ENCODE measurements around the gene TRIO. TPM values are rescaled to one million over a fixed set of nuclear protein-coding genes. Genes with fewer than 3 reads are reported as not detected.

The TRIO gene
- total and polyA plus RNA-seq, 2 of the 8 experiments (the other 6 are each of a cell fraction or from before 2014, with no cell fraction given), result 35.1 to 69.1 TPM

- no peak overlapping the region for H3K18ac ChIP-seq (ENCODE audit: extremely low read depth, low read length)
- peaks cover 0 to 1% of the 10 kb centered on the region in 2 experiments for H4K20me1 ChIP-seq (replicated peaks in 1 of 2; ENCODE audit: control insufficient read depth in 1 of 2, insufficient read depth in 2 of 2, low read length in 2 of 2)
- no peak overlapping the region for H2AK5ac ChIP-seq (ENCODE audit: low read depth, low read length)
- ChIA-PET CTCF (ENCODE audit: partially characterized antibody) (interaction anchor here (0.7 to 1.2 kb wide), 2 partner anchors 136 to 469 kb away, joined by 3 to 5 read pairs; no protein-coding TSS in a partner anchor), POLR2A (ENCODE audit: partially characterized antibody) (no interaction called here)
- H3K4ac ChIP-seq (replicated peaks; ENCODE audit: insufficient read length, low read depth, low read length), result no peak overlapping the region
- no peak overlapping the region for H2BK5ac ChIP-seq (ENCODE audit: low read depth, low read length)
- peaks cover 0 to 5% (median under 1%) of the 10 kb centered on the region in 4 experiments; a peak in 1 of 8 replicates for H3K36me3 ChIP-seq (ENCODE audit: control insufficient read depth in 2 of 4, insufficient read depth in 4 of 4, low read length in 3 of 4)
- no peaks in the 10 kb centered on the region for H3K79me2 ChIP-seq (ENCODE audit: control insufficient read depth in 1 of 2, insufficient read depth in 2 of 2, low read length in 2 of 2)
- H2BK120ac ChIP-seq (replicated peaks; ENCODE audit: low read depth, low read length), result no peak overlapping the region
- no peak overlapping the region for H3K4me2 ChIP-seq (ENCODE audit: insufficient read depth in 1 of 2, low read depth in 2 of 2, low read length in 2 of 2)
- H2BK15ac ChIP-seq (ENCODE audit: low read length), result no peak overlapping the region
- no peaks in the 10 kb centered on the region for H3K79me1 ChIP-seq (ENCODE audit: low read depth, low read length)
- H4K91ac ChIP-seq (replicated peaks; ENCODE audit: insufficient read length, low read length), result no peak overlapping the region
- no peaks in the 10 kb centered on the region for H3K27me3 ChIP-seq (replicated peaks in 1 of 4; ENCODE audit: control insufficient read depth in 3 of 4, extremely low read depth in 1 of 4, insufficient read depth in 3 of 4, low read length in 3 of 4)
- WGBS, 2 experiments (ENCODE audit: extremely low coverage in 1 of 2, insufficient coverage in 1 of 2, insufficient read length in 1 of 2, insufficient replicate concordance in 2 of 2, low coverage in 1 of 2, low lambda C conversion rate in 2 of 2, missing lambda C conversion rate in 1 of 2), result 83% methylated on average over 7 of the region's 7 CpGs; no CpG with 5 or more reads in 1 of the 2 experiments
- DNase-seq (ENCODE audit: low read depth in 1 of 2, low spot score in 2 of 2) (no peak), FAIRE-seq (no peak)
- H2AFZ ChIP-seq (ENCODE audit: low read length), result no peak overlapping the region
- no peaks in the 10 kb centered on the region for H3K9me3 ChIP-seq (ENCODE audit: insufficient read depth in 2 of 2, low read depth in 1 of 2, low read length in 1 of 2)
- H3K4me1 ChIP-seq (replicated peaks in 1 of 4; ENCODE audit: control insufficient read depth in 3 of 4, insufficient read depth in 4 of 4, low read length in 3 of 4), result no peaks in the 10 kb centered on the region; a peak in 1 of 7 replicates
- H4K5ac ChIP-seq (ENCODE audit: insufficient read length, low read depth, low read length), result no peak overlapping the region
- no peak overlapping the region for H3K9ac ChIP-seq (replicated peaks in 1 of 4; ENCODE audit: extremely low read depth in 1 of 4, low read depth in 3 of 4, low read length in 3 of 4)
- H3K23me2 ChIP-seq (ENCODE audit: low read depth, low read length), result no peaks in the 10 kb centered on the region
- H3K14ac ChIP-seq (ENCODE audit: insufficient read length), result no peak overlapping the region
- no peak overlapping the region for H3K4me3 ChIP-seq (ENCODE audit: extremely low read depth in 1 of 4, insufficient read depth in 2 of 4, low read depth in 3 of 4, low read length in 4 of 4)
- H3K23ac ChIP-seq (ENCODE audit: insufficient read length), result no peak overlapping the region
- no peak overlapping the region for H2BK20ac ChIP-seq (ENCODE audit: low read length)
- no peak overlapping the region for H3K27ac ChIP-seq (ENCODE audit: low read depth, low read length)
- H3K56ac ChIP-seq (replicated peaks; ENCODE audit: insufficient read length, low read depth, low read length), result no peak overlapping the region
- H4K8ac ChIP-seq (ENCODE audit: extremely low read depth, insufficient read depth, low read length), result no peak overlapping the region
- H2BK12ac ChIP-seq (ENCODE audit: low read depth, low read length), result no peak overlapping the region
- TF ChIP-seq POLR2A (IDR thresholded peaks at IDR 0.05; ENCODE audit: control extremely low read depth in 1 of 2, low read depth in 2 of 2, low read length in 2 of 2) (no peak), ZNF274 (IDR thresholded peaks at IDR 0.05; ENCODE audit: borderline replicate concordance, extremely low read depth, low read length) (no peak), KDM4A (IDR thresholded peaks at IDR 0.05; ENCODE audit: low read depth, low read length, severe bottlenecking) (no peak), TCF12 (IDR thresholded peaks at IDR 0.05; ENCODE audit: low read depth, low read length) (no peak), SRF (IDR thresholded peaks at IDR 0.05; ENCODE audit: low read depth, low read length) (no peak), JUN (IDR thresholded peaks at IDR 0.05; ENCODE audit: low read depth, low read length) (no peak), ATF3 (IDR thresholded peaks at IDR 0.05; ENCODE audit: insufficient read depth, low read depth, low read length) (no peak), SP4 (IDR thresholded peaks at IDR 0.05; ENCODE audit: low read length) (no peak), EGR1 (IDR thresholded peaks at IDR 0.05; ENCODE audit: borderline replicate concordance, low read depth, low read length) (no peak), KDM1A (IDR thresholded peaks at IDR 0.05; ENCODE audit: borderline replicate concordance, low read length) (no peak), USF2 (IDR thresholded peaks at IDR 0.05; ENCODE audit: low read length) (no peak), TBP (IDR thresholded peaks at IDR 0.05; ENCODE audit: low read depth, low read length) (no peak), HDAC2 (IDR thresholded peaks at IDR 0.05; ENCODE audit: borderline replicate concordance in 1 of 2, low read depth in 2 of 2, low read length in 2 of 2) (no peak)
Observed at GRCh38 chr5:14512574-14512973, 369.4 kb downstream of the TRIO start.
